ENCODE data around the gene MAGEA10. TPM values are rescaled to one million over a fixed set of nuclear protein-coding genes. Genes with fewer than 3 reads are reported as not detected.

Gene MAGEA10
- total RNA-seq, 2 experiments from 2014 or later, result not detected

- Histone ChIP-seq H3K9me3 (ENCODE audit: control insufficient read depth in 1 of 2, insufficient read depth in 1 of 2, low read length in 2 of 2) (no peaks in the 10 kb centered on the region), H3K27me3 (ENCODE audit: control insufficient read depth in 1 of 2, insufficient read depth in 2 of 2, low read length in 2 of 2) (no peaks in the 10 kb centered on the region), H3K36me3 (ENCODE audit: insufficient read depth, low read length) (no peaks in the 10 kb centered on the region), H3K4me1 (ENCODE audit: insufficient read depth, low read length) (no peaks in the 10 kb centered on the region), H3K27ac (ENCODE audit: low read depth in 1 of 2, low read length in 2 of 2) (no peak overlapping the region), H3K4me3 (ENCODE audit: low read length) (no peak overlapping the region)
- CTCF ChIA-PET, result no interaction called here
- POLR2A ChIA-PET, result no interaction called here
- Mint-ChIP-seq H3K36me3 (ENCODE audit: low read depth) (no peaks in the 10 kb centered on the region), H3K27ac (no peak overlapping the region), H3K4me1 (ENCODE audit: low read depth) (no peaks in the 10 kb centered on the region), H3K4me3 (no peak overlapping the region), H3K27me3 (no peaks in the 10 kb centered on the region), H3K9me3 (no peaks in the 10 kb centered on the region)
- TF ChIP-seq CTCF (IDR thresholded peaks at IDR 0.05), result no peak
- ATAC-seq (ENCODE audit: poor library complexity) (no peak), DNase-seq (no peak)
- intact Hi-C loops (cut with DNase I, micrococcal nuclease), result no loop called here
Observed at GRCh38 chrX:152170621-152171020, 32.2 kb upstream of the MAGEA10 start.

GRCh38 chrX:152165033-152165743, 26.8 kb upstream of the MAGEA10 start:
- H3K27ac ChIP-seq (ENCODE audit: low read depth in 1 of 2, low read length in 2 of 2), result no peak overlapping the region
- POLR2A ChIA-PET, result no interaction called here
- no peaks in the 10 kb centered on the region for H3K27me3 ChIP-seq (ENCODE audit: control insufficient read depth in 1 of 2, insufficient read depth in 2 of 2, low read length in 2 of 2)
- Mint-ChIP-seq H3K27ac (no peak overlapping the region), H3K4me1 (ENCODE audit: low read depth) (no peaks in the 10 kb centered on the region), H3K36me3 (ENCODE audit: low read depth) (no peaks in the 10 kb centered on the region), H3K4me3 (no peak overlapping the region), H3K9me3 (no peaks in the 10 kb centered on the region), H3K27me3 (no peaks in the 10 kb centered on the region)
- DNase-seq (no peak), ATAC-seq (ENCODE audit: poor library complexity) (no peak)
- no peaks in the 10 kb centered on the region for H3K9me3 ChIP-seq (ENCODE audit: control insufficient read depth in 1 of 2, insufficient read depth in 1 of 2, low read length in 2 of 2)
- CTCF ChIA-PET, result no interaction called here
- intact Hi-C loops (cut with DNase I, micrococcal nuclease), result no loop called here
- TF ChIP-seq CTCF (IDR thresholded peaks at IDR 0.05), result no peak
- no peaks in the 10 kb centered on the region for H3K4me1 ChIP-seq (ENCODE audit: insufficient read depth, low read length)
- no peak overlapping the region for H3K4me3 ChIP-seq (ENCODE audit: low read length)
- H3K36me3 ChIP-seq (ENCODE audit: insufficient read depth, low read length), result no peaks in the 10 kb centered on the region

GRCh38 chrX:152157042-152157441, 18.7 kb upstream of the MAGEA10 start:
- Histone ChIP-seq H3K4me1 (ENCODE audit: insufficient read depth, low read length) (no peaks in the 10 kb centered on the region), H3K4me3 (ENCODE audit: low read length) (no peak overlapping the region), H3K27me3 (ENCODE audit: control insufficient read depth in 1 of 2, insufficient read depth in 2 of 2, low read length in 2 of 2) (no peaks in the 10 kb centered on the region), H3K9me3 (ENCODE audit: control insufficient read depth in 1 of 2, insufficient read depth in 1 of 2, low read length in 2 of 2) (no peaks in the 10 kb centered on the region), H3K36me3 (ENCODE audit: insufficient read depth, low read length) (no peaks in the 10 kb centered on the region), H3K27ac (ENCODE audit: low read depth in 1 of 2, low read length in 2 of 2) (no peak overlapping the region)
- ATAC-seq (ENCODE audit: poor library complexity) (no peak), DNase-seq (no peak)
- Mint-ChIP-seq H3K36me3 (ENCODE audit: low read depth) (no peaks in the 10 kb centered on the region), H3K9me3 (no peaks in the 10 kb centered on the region), H3K4me3 (no peak overlapping the region), H3K4me1 (ENCODE audit: low read depth) (no peaks in the 10 kb centered on the region), H3K27ac (no peak overlapping the region), H3K27me3 (no peaks in the 10 kb centered on the region)
- POLR2A ChIA-PET, result no interaction called here
- intact Hi-C loops (cut with DNase I, micrococcal nuclease), result no loop called here
- no peak for TF ChIP-seq CTCF (IDR thresholded peaks at IDR 0.05)
- CTCF ChIA-PET, result no interaction called here

Data from CD4-positive, alpha-beta T cell (primary cell).